GM12878 (cell line): ENCODE measurements around the gene FPR1. TPM values are rescaled to one million over a fixed set of nuclear protein-coding genes. Genes with fewer than 3 reads are reported as not detected.

Experiments
- ATAC-seq: fragments of 200-7000 bp; cut with Tn5 transposase; 3 replicates; pipeline ENCODE4 v1.9.1; 2020; ENCODE audit warnings: mild to moderate bottlenecking, moderate library complexity
- BruUV-seq: library from RNA; stranded (reverse); fragments of 400-500 nt; replicated peaks from 2 replicates; lab custom pipeline; 2021; lab: Mats Ljungman, UMichigan
- CTCF ChIA-PET: fragments of 300-600 bp; sonication (Branson Sonifier 250); formaldehyde crosslinking; extraction: SDS; loops from one replicate; lab custom pipeline; 2021; ENCODE audit warnings: inconsistent platforms; lab: Yijun Ruan, JAX
- POLR2A ChIA-PET: fragments of 350-600 bp; formaldehyde crosslinking; extraction: SDS; loops from one replicate; lab custom pipeline; 2021; ENCODE audit warnings: inconsistent platforms; lab: Charles Lee
- RAD21 ChIA-PET: fragments of 300-600 bp; sonication (Branson Sonifier 250); formaldehyde crosslinking; loops from one replicate; lab custom pipeline; 2023; ENCODE audit warnings: antibody characterized with exemption; ENCODE audit not compliant: unreplicated experiment; lab: Charles Lee
- SMC1A ChIA-PET: fragments of 300-600 bp; sonication (Branson Sonifier 250); formaldehyde crosslinking; loops from one replicate; lab custom pipeline; 2023; ENCODE audit not compliant: unreplicated experiment, uncharacterized antibody; lab: Charles Lee
- DNase-seq: peaks from one replicate; pipeline ENCODE4 v3.0.0-alpha.2; 2011; ENCODE audit warnings: low read depth, low spot score
- FAIRE-seq: peaks from 3 replicates; lab custom pipeline; 2011; peaks lifted over from hg19 to GRCh38; lab: Jason Lieb, UNC
- H2AFZ ChIP-seq: 2 replicates; pipeline ENCODE4 v1.6.0; 2011; ENCODE audit warnings: low read depth, low read length, control low read depth; ENCODE audit not compliant: control insufficient read depth
- H3K27ac ChIP-seq: 2 replicates; pipeline ENCODE4 v1.5.1; 2011; ENCODE audit warnings: control low read depth; ENCODE audit not compliant: control insufficient read depth, insufficient read depth
- H3K27me3 ChIP-seq, 2 experiments: replicated peaks in 1 of 2; 2 replicates each; pipeline versions ENCODE4 v1.6.0 to v1.6.1; 2011; ENCODE audit warnings: low read length in 1 of 2; ENCODE audit not compliant: control insufficient read depth in 2 of 2, insufficient read depth in 2 of 2
- H3K36me3 ChIP-seq, 2 experiments: 2 replicates each; pipeline ENCODE4 v1.5.1; 2011; ENCODE audit warnings: low read length in 1 of 2; ENCODE audit not compliant: control insufficient read depth in 2 of 2, insufficient read depth in 2 of 2
- H3K4me1 ChIP-seq: 2 replicates; pipeline ENCODE4 v1.6.1; 2011; ENCODE audit warnings: mild to moderate bottlenecking, low read length, moderate library complexity, mixed read lengths; ENCODE audit not compliant: control insufficient read depth, insufficient read depth
- H3K4me2 ChIP-seq: 2 replicates; pipeline ENCODE4 v1.6.0; 2011; ENCODE audit warnings: control low read depth; ENCODE audit not compliant: control insufficient read depth, insufficient read depth
- H3K4me3 ChIP-seq: fragments of 200-600 bp; sonication (generic); 2 replicates; pipeline ENCODE4 v1.5.1; 2016
- H3K79me2 ChIP-seq: 2 replicates; pipeline ENCODE4 v1.6.0; 2011; ENCODE audit warnings: low read length; ENCODE audit not compliant: control insufficient read depth, insufficient read depth
- H3K9ac ChIP-seq: 2 replicates; pipeline ENCODE4 v1.8.0; 2011; ENCODE audit warnings: low read length, control low read depth, mixed read lengths; ENCODE audit not compliant: control insufficient read depth, insufficient read depth
- H3K9me3 ChIP-seq: replicated peaks from 3 replicates; pipeline ENCODE4 v1.5.1; 2011; ENCODE audit warnings: mild to moderate bottlenecking, low read length; ENCODE audit not compliant: control insufficient read depth, insufficient read depth
- H4K20me1 ChIP-seq: 2 replicates; pipeline ENCODE4 v1.6.0; 2011; ENCODE audit not compliant: control insufficient read depth, insufficient read depth
- CBX3 ChIP-seq: fragments of 200-600 bp; sonication (generic); IDR thresholded peaks from 2 replicates; pipeline ENCODE4 v1.6.1; 2016; ENCODE audit warnings: low read depth, borderline replicate concordance
- CEBPZ ChIP-seq: fragments of 150-350 bp; IDR thresholded peaks from 2 replicates; pipeline ENCODE4 v1.6.1; 2016; ENCODE audit warnings: low read depth, low read length
- CREB1 ChIP-seq: IDR thresholded peaks from 2 replicates; pipeline ENCODE4 v1.6.1; 2012; ENCODE audit warnings: low read depth, mild to moderate bottlenecking, inconsistent platforms
- IKZF1 ChIP-seq: fragments of 450-650 bp; conservative IDR thresholded peaks from 2 replicates; pipeline ENCODE4 v1.6.1; 2017; ENCODE audit warnings: antibody characterized with exemption, mild to moderate bottlenecking
- MEF2A ChIP-seq: IDR thresholded peaks from 2 replicates; pipeline ENCODE4 v1.6.1; 2011; ENCODE audit warnings: low read depth, mild to moderate bottlenecking, low read length, moderate library complexity; ENCODE audit not compliant: insufficient read depth
- NFYB ChIP-seq: IDR thresholded peaks from 2 replicates; pipeline ENCODE4 v1.6.1; 2011; ENCODE audit warnings: low read depth, mild to moderate bottlenecking, low read length, improper control_type of control experiment, moderate library complexity; ENCODE audit not compliant: insufficient read depth
- PAX8 ChIP-seq: fragments of 450-650 bp; IDR thresholded peaks from 2 replicates; pipeline ENCODE4 v1.6.1; 2017; ENCODE audit warnings: mild to moderate bottlenecking, moderate library complexity
- SIN3A ChIP-seq: IDR thresholded peaks from 2 replicates; pipeline ENCODE4 v1.6.1; 2012; ENCODE audit warnings: low read depth, low read length, improper control_type of control experiment
- SMAD5 ChIP-seq: IDR thresholded peaks from 2 replicates; pipeline ENCODE4 v1.6.1; 2016; ENCODE audit warnings: antibody characterized with exemption, low read depth
- TCF7 ChIP-seq: IDR thresholded peaks from 2 replicates; pipeline ENCODE4 v1.6.1; 2014; ENCODE audit warnings: antibody characterized with exemption, borderline replicate concordance
- WGBS: methylation state at CpG from one replicate; pipeline ENCODE4 v1.1.6; 2016; ENCODE audit warnings: low lambda C conversion rate; ENCODE audit not compliant: insufficient replicate concordance, insufficient coverage; ENCODE audit errors: missing lambda C conversion rate; 5-methylcytosine and 5-hydroxymethylcytosine counted together
- in situ Hi-C: fragments of 300-500 bp; cut with MboI; formaldehyde crosslinking; loops from 9 replicates; pipeline ENCODE4 v1.14.3; 2018; ENCODE audit warnings: mixed read lengths
- intact Hi-C: fragments of 100-400 bp; cut with micrococcal nuclease; formaldehyde crosslinking; loops from one replicate; pipeline ENCODE4 v1.14.2; 2022; ENCODE audit not compliant: unreplicated experiment
- polyA plus RNA-seq, 11 experiments: library from polyadenylated mRNA; depleted of rRNA in 4 of 11; unstranded in 6 of 11; stranded (reverse) in 5 of 11; fragments of >200 nt; fragmentation: Nextera tagmentation in 4 of 11; fragmentation: Illumina TruSeq in 1 of 11; extraction: Ambion mirVana in 4 of 11; extraction: Trizol in 1 of 11; gene quantifications; 1 replicate in 1 of 11; 2 replicates in 10 of 11; pipeline versions ENCODE4 v1.2.1 to v1.2.3, GENCODE V29; 2011 to 2016; ENCODE audit warnings: inconsistent platforms in 2 of 11, missing spikeins in 2 of 11, low read depth in 1 of 11
- total RNA-seq, 4 experiments: library from RNA; depleted of rRNA in 3 of 4; stranded (reverse); fragments of >200 nt in 3 of 4; fragmentation: Illumina TruSeq in 1 of 4; extraction: Trizol in 1 of 4; gene quantifications; 2 replicates each; pipeline versions ENCODE4 v1.2.1 to v1.2.3, GENCODE V29; 2013 to 2021
- TF ChIP-seq, protein P1 (sequence below): IDR thresholded peaks from 2 replicates; pipeline ENCODE4 v1.6.1; 2011; ENCODE audit warnings: mild to moderate bottlenecking, low read depth, low read length, moderate library complexity; ENCODE audit not compliant: insufficient replicate concordance

Gene FPR1
- total and polyA plus RNA-seq, 10 of the 15 experiments (the other 5 are each of a cell fraction or from before 2014, with no cell fraction given) = not detected

DNA sequence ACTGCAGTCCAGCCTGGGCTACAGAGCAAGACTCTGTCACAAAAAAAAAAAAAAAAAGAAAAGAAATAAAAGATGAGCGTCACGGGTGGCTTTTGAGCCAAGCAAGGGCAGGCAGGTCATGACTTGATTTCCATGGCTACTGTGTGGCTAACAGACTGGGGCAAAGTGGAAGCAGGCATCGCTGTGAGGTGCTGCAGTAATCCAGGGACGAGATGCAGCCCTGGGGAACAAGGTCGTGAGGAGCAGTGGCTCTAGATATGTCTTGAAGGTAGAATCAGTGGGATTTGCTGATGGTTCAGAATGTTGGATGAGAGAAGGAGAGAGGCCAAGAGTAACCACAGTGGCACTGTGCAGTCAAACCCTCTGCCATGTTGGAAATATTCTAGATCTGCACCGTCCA, 42.1 kb downstream of the FPR1 start:
- in situ Hi-C loops = no loop called here
- H2AFZ ChIP-seq = no peak overlapping the region
- no peak for FAIRE-seq

More for the DNA sequence above, 42.1 kb downstream of the FPR1 start:
- Histone ChIP-seq H3K9ac (no peak overlapping the region), H3K36me3 (no peaks in the 10 kb centered on the region), H3K4me3 (no peak overlapping the region), H4K20me1 (no peaks in the 10 kb centered on the region), H3K9me3 (no peaks in the 10 kb centered on the region; the same call in 2 of the 3 replicates), H3K27me3 (no peaks in the 10 kb centered on the region), H3K27ac (no peak overlapping the region), H3K4me1 (no peaks in the 10 kb centered on the region), H3K4me2 (no peak overlapping the region), H3K79me2 (peaks cover under 1% of the 10 kb centered on the region)
- POLR2A ChIA-PET = interaction anchor here (0.7 kb wide), 1 partner anchor 245 kb away, joined by 3 read pairs; no protein-coding TSS in a partner anchor
- no TSS peak for BruUV-seq
- intact Hi-C loops = no loop called here
- DNase-seq (no peak), ATAC-seq (no peak)
- CTCF ChIA-PET = interaction anchor here (0.6 to 1.2 kb wide), 3 partner anchors 68 to 292 kb away, joined by 3 read pairs; partner anchors contain the start of gene SIGLEC10
- RAD21 ChIA-PET = interaction anchor here (0.6 to 1.4 kb wide), 2 partner anchors 51 to 68 kb away, joined by 3 to 4 read pairs; no protein-coding TSS in a partner anchor
- SMC1A ChIA-PET = no interaction called here
- WGBS = 94% methylated on average over 6 of the region's 6 CpGs
- TF ChIP-seq CREB1 (no peak), MEF2A (no peak), PAX8 (no peak), TCF7 (no peak), SIN3A (no peak), CEBPZ (no peak), IKZF1 (no peak), CBX3 (no peak), SMAD5 (no peak), NFYB (no peak)
- TF ChIP-seq, protein P1, sequence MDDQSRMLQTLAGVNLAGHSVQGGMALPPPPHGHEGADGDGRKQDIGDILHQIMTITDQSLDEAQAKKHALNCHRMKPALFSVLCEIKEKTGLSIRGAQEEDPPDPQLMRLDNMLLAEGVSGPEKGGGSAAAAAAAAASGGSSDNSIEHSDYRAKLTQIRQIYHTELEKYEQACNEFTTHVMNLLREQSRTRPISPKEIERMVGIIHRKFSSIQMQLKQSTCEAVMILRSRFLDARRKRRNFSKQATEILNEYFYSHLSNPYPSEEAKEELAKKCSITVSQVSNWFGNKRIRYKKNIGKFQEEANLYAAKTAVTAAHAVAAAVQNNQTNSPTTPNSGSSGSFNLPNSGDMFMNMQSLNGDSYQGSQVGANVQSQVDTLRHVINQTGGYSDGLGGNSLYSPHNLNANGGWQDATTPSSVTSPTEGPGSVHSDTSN = no peak
